MV-4-11 (cell line): Measurements from ENCODE around the gene FRAT2.

Experiments used
- DNase-seq: peaks from one replicate; lab custom pipeline; 2025; lab: John Stamatoyannopoulos, UW

The FRAT2 gene, protein sequence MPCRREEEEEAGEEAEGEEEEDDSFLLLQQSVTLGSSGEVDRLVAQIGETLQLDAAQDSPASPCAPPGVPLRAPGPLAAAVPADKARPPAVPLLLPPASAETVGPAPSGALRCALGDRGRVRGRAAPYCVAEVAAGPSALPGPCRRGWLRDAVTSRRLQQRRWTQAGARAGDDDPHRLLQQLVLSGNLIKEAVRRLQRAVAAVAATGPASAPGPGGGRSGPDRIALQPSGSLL

GRCh38 chr10:97334370-97335175 lies at the start of gene FRAT2:
Gene FRAT2 (minus strand): TSS chr10:97334729. CDS start chr10:97334572, 157 bp downstream.
- peak; percentile 83 for DNase-seq

GRCh38 chr10:97384156-97384555 lies 49.6 kb upstream of the FRAT2 start:
- no peak for DNase-seq

- no peak for DNase-seq
Observed at GRCh38 chr10:97383159-97383558, 48.6 kb upstream of the FRAT2 start.

DNA sequence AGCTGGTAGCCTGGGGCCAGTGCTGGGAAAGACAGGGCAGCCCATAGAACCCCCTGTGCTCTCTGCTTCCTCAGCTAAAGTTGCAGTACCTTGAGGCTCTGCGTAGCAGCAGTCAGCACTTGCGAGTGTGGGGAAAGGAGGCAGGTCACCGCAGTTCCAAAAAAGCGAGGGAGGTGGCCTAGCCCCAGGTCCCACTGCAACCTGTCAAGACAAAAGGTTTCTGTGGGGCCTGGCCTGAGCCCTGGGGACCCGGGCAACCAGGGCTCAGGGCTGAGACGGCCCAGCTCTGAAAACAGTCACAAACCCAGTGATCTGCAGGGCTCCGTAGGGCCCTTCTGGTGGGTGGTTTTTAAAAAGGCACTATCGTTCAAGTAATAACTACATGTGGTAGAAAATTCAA lies 47.1 kb upstream of the FRAT2 start:
- DNase-seq = no peak

- DNase-seq = no peak
Observed at GRCh38 chr10:97380516-97380915, 46.0 kb upstream of the FRAT2 start.

DNA sequence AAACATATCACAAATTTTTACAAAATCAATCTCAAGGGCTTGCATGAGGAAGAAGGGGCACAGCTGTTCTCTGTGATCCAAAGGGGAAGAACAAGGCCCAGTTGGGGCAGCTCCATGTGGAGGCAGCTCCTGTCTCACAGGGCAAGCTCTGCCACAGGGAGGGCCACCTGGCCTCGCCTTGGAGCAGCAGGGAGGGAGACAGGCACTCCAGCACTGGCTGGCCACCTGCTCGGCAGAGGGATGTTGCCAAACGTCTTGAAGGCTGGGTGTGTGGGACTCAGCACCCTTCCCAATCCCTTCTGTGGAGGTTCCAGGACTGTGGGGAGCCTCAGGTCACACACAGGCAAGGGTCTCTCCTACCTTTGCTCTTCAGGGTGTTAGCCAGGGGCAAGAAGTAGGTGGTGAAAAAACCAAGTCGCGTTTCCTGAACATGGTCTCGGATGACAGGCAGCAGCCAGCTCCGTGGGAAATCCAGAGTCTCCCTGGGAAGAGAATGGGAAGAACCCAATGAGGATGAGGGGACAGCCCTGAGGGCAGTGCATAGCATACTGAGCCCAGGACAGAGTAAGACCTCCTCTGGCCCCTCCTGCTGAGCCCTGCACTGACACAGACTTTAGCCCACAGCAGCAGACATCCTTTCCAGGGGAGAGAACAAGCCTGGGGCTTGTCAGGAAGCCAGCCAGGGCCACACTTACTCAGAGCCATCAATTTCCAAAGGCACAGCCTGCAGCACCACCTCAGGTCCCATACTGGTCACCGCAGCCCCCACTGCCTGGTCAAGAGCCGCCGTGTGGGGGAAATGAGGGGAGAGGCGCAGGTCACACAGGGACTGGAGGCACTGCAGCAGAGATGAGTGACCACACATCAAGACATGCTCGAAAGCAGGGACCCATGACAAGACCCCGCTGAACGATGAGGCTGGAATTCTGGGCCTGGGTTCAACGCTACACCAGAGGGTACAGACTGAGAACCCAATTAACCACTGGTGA lies 44.7 kb upstream of the FRAT2 start:
- no peak for DNase-seq

GRCh38 chr10:97376413-97376812 lies 41.9 kb upstream of the FRAT2 start:
- peak; percentile 92 for DNase-seq

DNA sequence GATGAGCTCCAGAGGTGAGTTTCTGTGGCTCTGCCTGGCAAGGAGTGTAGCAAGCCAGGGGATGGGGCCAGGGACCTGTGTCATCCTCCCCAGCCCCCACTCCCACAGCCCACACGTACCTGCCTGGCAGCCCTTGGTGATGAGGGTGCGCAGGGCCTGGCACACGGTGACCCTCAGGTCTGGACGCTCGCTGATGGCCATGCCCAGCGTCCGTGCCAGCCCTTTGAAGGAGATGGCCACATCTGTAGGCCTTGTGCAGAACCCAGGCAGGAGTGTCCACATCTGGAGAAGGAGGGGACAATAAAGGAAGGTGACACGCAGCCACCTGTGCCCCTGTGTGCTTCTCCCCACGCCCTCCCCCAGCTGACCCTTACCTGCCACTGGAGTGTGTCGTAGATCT lies 38.9 kb upstream of the FRAT2 start:
- no peak for DNase-seq

GRCh38 chr10:97372233-97372875 lies 37.8 kb upstream of the FRAT2 start:
- no peak for DNase-seq

- DNase-seq = no peak
Observed at GRCh38 chr10:97371696-97372095, 37.2 kb upstream of the FRAT2 start.

- no peak for DNase-seq
Observed at GRCh38 chr10:97367126-97367649, 32.7 kb upstream of the FRAT2 start.

DNA sequence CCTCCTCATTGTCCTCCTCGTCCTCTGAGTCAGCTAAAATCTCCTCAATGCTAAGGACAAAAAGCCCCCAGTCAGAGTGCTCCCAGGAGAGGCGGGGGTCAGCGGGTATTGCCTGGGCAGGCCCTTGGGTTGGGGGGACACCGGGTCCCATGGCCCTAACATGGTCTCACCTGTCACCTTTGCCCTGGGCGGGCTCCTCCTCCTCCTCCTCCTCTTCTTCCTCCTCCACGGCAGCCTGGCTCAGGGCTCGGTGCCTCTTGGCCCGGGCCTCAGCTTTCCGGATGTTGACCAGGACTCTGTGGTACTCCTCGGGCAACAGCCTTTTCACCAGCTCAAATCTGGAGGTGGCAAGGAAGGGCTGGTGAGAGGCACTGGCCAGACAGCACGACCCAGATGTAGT lies 32.0 kb upstream of the FRAT2 start:
- no peak for DNase-seq

DNA sequence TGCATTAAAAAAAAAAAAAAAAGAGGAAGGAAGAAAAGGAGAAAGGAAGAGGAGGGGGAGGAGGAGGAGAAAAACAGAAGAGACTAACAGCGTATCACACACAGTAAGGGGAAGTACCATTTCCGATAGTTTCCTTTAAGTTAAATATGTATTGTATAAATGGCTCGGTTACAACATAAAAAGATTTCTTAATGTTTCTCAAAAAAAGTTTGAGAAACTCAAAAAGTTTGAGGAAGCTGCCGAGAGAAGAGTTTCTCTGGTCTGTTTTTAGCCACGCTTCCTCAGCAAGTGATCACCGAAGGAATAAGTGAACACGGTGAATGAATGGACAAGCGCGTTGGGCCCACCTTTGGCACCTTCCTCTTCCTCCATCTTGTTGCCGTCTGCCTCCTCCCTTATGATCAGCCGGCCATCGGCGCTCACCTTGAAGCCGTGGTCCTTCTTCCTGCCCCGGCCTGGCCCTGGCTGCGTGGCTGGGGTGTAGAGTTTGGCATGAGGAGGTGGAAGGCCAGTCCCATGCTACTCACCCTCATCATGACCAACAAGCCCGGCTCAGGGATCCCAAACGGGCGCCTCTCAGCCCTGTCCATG lies 31.3 kb upstream of the FRAT2 start:
- DNase-seq = peak; percentile 99

DNA sequence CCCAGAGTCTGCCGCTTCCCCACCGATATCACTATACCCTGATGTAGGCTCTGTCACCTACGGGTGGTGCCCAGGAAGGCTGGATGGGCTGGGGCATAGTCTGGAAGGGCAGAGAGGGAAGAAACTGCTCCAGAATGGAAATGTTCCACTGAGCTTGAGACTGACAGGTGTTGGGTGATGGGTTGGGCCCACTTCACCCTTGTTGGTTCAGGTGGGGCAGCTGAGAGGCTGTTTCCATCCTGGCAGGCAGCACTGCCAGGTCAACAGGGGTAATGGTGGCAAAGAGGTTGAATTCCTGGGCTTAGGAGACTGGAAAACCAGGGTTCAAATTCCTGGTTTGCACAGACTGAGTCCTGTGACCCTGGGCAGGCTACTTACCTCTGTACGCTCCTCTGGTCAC lies 28.5 kb upstream of the FRAT2 start:
- DNase-seq = no peak

DNA sequence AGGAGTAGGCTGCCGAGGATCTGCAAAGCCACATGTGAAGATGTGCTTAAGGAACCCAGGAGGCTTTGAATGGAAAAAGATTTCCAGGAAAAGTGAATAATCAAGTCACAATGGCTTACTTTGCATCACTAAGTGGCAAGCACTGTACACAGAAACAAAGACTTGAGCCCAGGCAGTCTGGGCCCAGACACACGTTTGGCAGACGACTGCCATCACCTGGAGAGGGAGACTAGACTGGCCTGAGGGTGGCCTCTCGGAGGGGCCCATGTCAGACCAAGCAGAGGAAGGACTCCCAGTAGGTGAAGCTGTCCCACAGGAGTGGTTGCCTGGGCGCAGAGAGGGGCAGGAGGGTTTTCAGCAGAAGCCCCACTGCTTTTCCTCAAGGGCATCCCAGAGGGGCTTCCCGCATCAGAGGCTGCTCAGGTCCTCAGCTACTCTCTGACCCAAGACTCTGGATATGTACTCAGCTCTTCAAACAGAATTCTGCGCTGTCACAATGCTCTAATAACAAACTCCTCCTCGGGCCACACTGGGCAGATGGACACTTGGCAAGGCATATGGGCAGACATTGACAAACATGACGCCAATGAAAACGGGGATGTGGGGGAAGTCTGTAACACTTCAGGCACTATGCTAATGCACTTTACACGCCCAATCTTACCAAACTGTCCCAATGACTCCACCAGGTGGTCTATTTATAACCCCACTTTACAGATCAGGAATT lies 27.9 kb upstream of the FRAT2 start:
- DNase-seq = no peak

DNA sequence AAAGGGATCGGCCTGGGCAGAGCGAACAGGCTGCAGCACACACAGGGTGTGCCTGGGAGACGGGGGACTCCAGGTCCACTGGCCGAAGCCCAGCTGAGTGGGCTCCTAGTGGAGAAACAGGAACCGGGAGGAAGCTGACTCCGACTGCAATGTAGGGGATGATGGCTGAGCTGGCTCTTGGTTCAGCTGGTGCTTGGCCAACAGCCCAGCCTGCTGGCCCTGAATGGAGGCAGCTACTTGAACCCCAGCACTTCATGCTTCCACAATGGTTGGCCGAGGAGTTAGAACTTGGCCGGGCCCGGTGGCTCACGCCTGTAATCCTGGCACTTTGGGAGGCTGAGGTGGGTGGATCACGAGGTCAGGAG lies 27.0 kb upstream of the FRAT2 start:
- no peak for DNase-seq

- no peak for DNase-seq
Observed at GRCh38 chr10:97360705-97361536, 26.4 kb upstream of the FRAT2 start.

DNA sequence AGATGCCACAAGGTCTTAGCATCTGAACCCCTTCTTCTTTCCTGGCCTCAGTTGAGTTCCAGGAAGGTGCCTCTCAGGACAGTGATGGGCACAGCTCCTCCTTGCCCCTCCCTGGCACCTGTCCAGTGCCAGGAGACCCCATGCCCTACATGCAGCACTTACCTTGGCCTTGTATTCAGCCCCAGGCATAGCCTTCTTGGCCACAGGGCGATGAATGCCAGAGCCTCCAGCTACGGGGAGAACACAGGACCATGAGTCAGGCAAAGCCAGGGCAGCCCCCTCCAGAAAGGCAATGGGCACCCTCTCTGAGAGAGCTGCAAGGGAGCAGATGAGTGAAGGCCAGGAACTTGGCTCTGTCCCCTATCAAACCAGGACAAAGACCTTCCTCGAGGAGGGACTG lies 24.3 kb upstream of the FRAT2 start:
- no peak for DNase-seq

GRCh38 chr10:97358349-97358748 lies 23.8 kb upstream of the FRAT2 start:
- DNase-seq = no peak

DNA sequence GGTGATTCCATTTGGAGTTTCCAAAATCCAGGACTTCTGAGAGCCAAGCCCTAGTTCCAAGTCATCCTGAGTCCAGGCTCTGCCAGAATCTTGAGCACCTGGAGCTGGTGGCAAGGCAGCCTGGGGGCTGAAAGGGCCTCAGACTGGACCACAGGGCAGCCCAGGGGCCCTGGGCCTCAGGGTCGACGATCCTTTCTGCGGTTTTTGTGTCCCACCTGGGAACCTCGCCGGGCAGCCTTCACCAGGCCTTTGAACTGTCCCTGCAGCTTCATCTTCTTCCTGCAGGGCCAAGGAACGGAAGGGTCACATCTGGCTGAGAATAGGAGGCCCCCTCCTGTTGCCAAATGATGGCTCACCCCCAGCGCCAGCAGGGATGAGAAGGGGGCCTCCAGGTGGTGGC lies 22.4 kb upstream of the FRAT2 start:
- no peak for DNase-seq
